Neuronal stem cell (in vitro differentiated cells): ENCODE data around the gene LRRC73.

ENCODE experiments used
- DNase-seq: peaks from one replicate; pipeline ENCODE4 v3.0.0-alpha.2; 2013; ENCODE audit warnings: low spot score
- H2AFZ ChIP-seq: one replicate; pipeline ENCODE4 v1.6.1; 2013; ENCODE audit warnings: mild to moderate bottlenecking, low read length, inconsistent platforms
- H2AK5ac ChIP-seq: 2 replicates; pipeline ENCODE4 v1.6.1; 2013; ENCODE audit warnings: low read depth, mild to moderate bottlenecking, inconsistent platforms, low read length, moderate library complexity, mixed read lengths
- H2BK120ac ChIP-seq: 2 replicates; pipeline ENCODE4 v1.6.1; 2013; ENCODE audit warnings: low read depth, mild to moderate bottlenecking, inconsistent platforms, low read length, moderate library complexity, mixed read lengths
- H2BK12ac ChIP-seq: one replicate; pipeline ENCODE4 v1.6.1; 2013; ENCODE audit warnings: low read length, inconsistent platforms
- H2BK15ac ChIP-seq: 2 replicates; pipeline ENCODE4 v1.6.1; 2013; ENCODE audit warnings: mild to moderate bottlenecking, low read length, inconsistent platforms, mixed read lengths
- H2BK5ac ChIP-seq: one replicate; pipeline ENCODE4 v1.6.1; 2013; ENCODE audit warnings: inconsistent platforms, mild to moderate bottlenecking, low read length, moderate library complexity
- H3K14ac ChIP-seq: one replicate; pipeline ENCODE4 v1.6.1; 2013; ENCODE audit warnings: low read length, inconsistent platforms
- H3K18ac ChIP-seq: 2 replicates; pipeline ENCODE4 v1.6.1; 2013; ENCODE audit warnings: low read length, inconsistent platforms
- H3K23ac ChIP-seq: 2 replicates; pipeline ENCODE4 v1.6.1; 2013; ENCODE audit warnings: low read depth, mild to moderate bottlenecking, mixed read lengths, low read length, inconsistent platforms; ENCODE audit not compliant: poor library complexity
- H3K27ac ChIP-seq: replicated peaks from 3 replicates; pipeline ENCODE4 v1.5.1; 2013; ENCODE audit warnings: low read length, inconsistent platforms
- H3K27me3 ChIP-seq, 3 experiments: 2 replicates each; pipeline ENCODE4 v1.6.1; 2013; ENCODE audit warnings: low read length in 3 of 3, mild to moderate bottlenecking in 2 of 3, inconsistent platforms in 1 of 3, low read depth in 1 of 3, mixed read lengths in 1 of 3, moderate library complexity in 1 of 3; ENCODE audit not compliant: control insufficient read depth in 3 of 3, insufficient read depth in 3 of 3
- H3K36me3 ChIP-seq, 2 donors: replicated peaks in 1 of 2; 2 replicates each; pipeline ENCODE4 v1.6.1; 2013; ENCODE audit warnings: low read length in 2 of 2; ENCODE audit not compliant: control insufficient read depth in 2 of 2, insufficient read depth in 2 of 2
- H3K4ac ChIP-seq: 2 replicates; pipeline ENCODE4 v1.6.1; 2013; ENCODE audit warnings: inconsistent platforms, mild to moderate bottlenecking, low read length, moderate library complexity
- H3K4me1 ChIP-seq, 2 donors: 1 replicate in 1 of 2; 2 replicates in 1 of 2; pipeline ENCODE4 v1.6.1; 2013; ENCODE audit warnings: low read length in 2 of 2, low read depth in 1 of 2; ENCODE audit not compliant: control insufficient read depth in 2 of 2, insufficient read depth in 1 of 2
- H3K4me2 ChIP-seq: one replicate; pipeline ENCODE4 v1.6.1; 2013; ENCODE audit warnings: mild to moderate bottlenecking, low read length, inconsistent platforms; ENCODE audit not compliant: insufficient read depth, poor library complexity, severe bottlenecking
- H3K4me3 ChIP-seq, 2 donors: 2 replicates each; pipeline ENCODE4 v1.5.1; 2013; ENCODE audit warnings: low read length in 2 of 2, mild to moderate bottlenecking in 2 of 2, inconsistent platforms in 1 of 2, moderate library complexity in 1 of 2
- H3K79me1 ChIP-seq: one replicate; pipeline ENCODE4 v1.6.1; 2013; ENCODE audit warnings: low read depth, mild to moderate bottlenecking, inconsistent platforms, low read length, moderate library complexity
- H3K9ac ChIP-seq: one replicate; pipeline ENCODE4 v1.6.1; 2013; ENCODE audit warnings: mild to moderate bottlenecking, low read depth, low read length, inconsistent platforms; ENCODE audit not compliant: poor library complexity
- H3K9me3 ChIP-seq, 2 donors: replicated peaks in 1 of 2; 2 replicates each; pipeline versions ENCODE3 to v1.6.1; 2013; ENCODE audit warnings: low read length in 2 of 2, mild to moderate bottlenecking in 2 of 2, inconsistent platforms in 1 of 2, low read depth in 1 of 2, mixed read lengths in 1 of 2, moderate library complexity in 1 of 2; ENCODE audit not compliant: control insufficient read depth in 2 of 2, insufficient read depth in 1 of 2
- H4K8ac ChIP-seq: one replicate; pipeline ENCODE4 v1.6.1; 2013; ENCODE audit warnings: low read depth, mild to moderate bottlenecking, inconsistent platforms, low read length, moderate library complexity
- H4K91ac ChIP-seq: one replicate; pipeline ENCODE4 v1.6.1; 2013; ENCODE audit warnings: low read length, low read depth, mild to moderate bottlenecking, inconsistent platforms; ENCODE audit not compliant: poor library complexity
- WGBS, 2 donors: extraction: QIAGEN DNeasy Blood & Tissue Kit; methylation state at CpG; one replicate each; pipeline ENCODE4 v1.1.7; 2013; ENCODE audit warnings: missing lambda C conversion rate in 2 of 2, mixed read lengths in 1 of 2; ENCODE audit not compliant: insufficient read length in 2 of 2, insufficient replicate concordance in 1 of 2; ENCODE audit errors: extremely low coverage in 2 of 2; 5-methylcytosine and 5-hydroxymethylcytosine counted together

The LRRC73 gene

GRCh38 chr6:43506667-43507471 is 3.3 kb downstream of the LRRC73 start:
- Histone ChIP-seq H2AFZ (no peak overlapping the region), H3K79me1 (no peaks in the 10 kb centered on the region), H3K23ac (peak overlapping the region; percentile 18), H2AK5ac (no peak overlapping the region), H3K9ac (no peak overlapping the region), H2BK15ac (no peak overlapping the region), H4K91ac (no peak overlapping the region), H3K36me3 (peaks cover 35 to 57% of the 10 kb centered on the region in 2 donors), H3K18ac (no peak overlapping the region), H4K8ac (no peak overlapping the region), H3K4me1 (peaks cover 8 to 12% of the 10 kb centered on the region in 2 donors), H3K27ac (no peak overlapping the region), H3K14ac (no peak overlapping the region), H3K4me3 (no peak overlapping the region), H3K27me3 (peaks cover 7 to 17% (median 9%) of the 10 kb centered on the region in 3 experiments), H3K4ac (no peak overlapping the region), H2BK120ac (no peak overlapping the region), H2BK12ac (no peak overlapping the region), H3K4me2 (no peak overlapping the region), H2BK5ac (no peak overlapping the region), H3K9me3 (peaks cover 0 to 2% of the 10 kb centered on the region in 2 donors)
- DNase-seq = peak; percentile 86
- WGBS, 2 donors = no CpG with 5 or more reads among the region's 14 CpGs

GRCh38 chr6:43506171-43506570 is 4.0 kb downstream of the LRRC73 start:
- H2BK5ac ChIP-seq = no peak overlapping the region
- H2BK12ac ChIP-seq = no peak overlapping the region
- no peaks in the 10 kb centered on the region for H3K79me1 ChIP-seq
- no CpG with 5 or more reads among the region's 3 CpGs for WGBS, 2 donors
- H3K23ac ChIP-seq = no peak overlapping the region
- peaks cover 0 to 2% of the 10 kb centered on the region in 2 donors for H3K9me3 ChIP-seq
- H4K8ac ChIP-seq = no peak overlapping the region
- no peak overlapping the region for H3K4me3 ChIP-seq
- peaks cover 34 to 55% of the 10 kb centered on the region in 2 donors for H3K36me3 ChIP-seq
- H2AK5ac ChIP-seq = no peak overlapping the region
- H3K4me1 ChIP-seq = peaks cover 8 to 12% of the 10 kb centered on the region in 2 donors
- no peak overlapping the region for H3K9ac ChIP-seq
- no peak overlapping the region for H2BK15ac ChIP-seq
- H4K91ac ChIP-seq = no peak overlapping the region
- H2BK120ac ChIP-seq = no peak overlapping the region
- H3K27ac ChIP-seq = no peak overlapping the region
- H3K14ac ChIP-seq = no peak overlapping the region
- no peak for DNase-seq
- no peak overlapping the region for H3K18ac ChIP-seq
- H3K4me2 ChIP-seq = no peak overlapping the region
- H3K4ac ChIP-seq = no peak overlapping the region
- H3K27me3 ChIP-seq = peaks cover 7 to 17% (median 9%) of the 10 kb centered on the region in 3 experiments
- H2AFZ ChIP-seq = no peak overlapping the region

- H2AK5ac ChIP-seq = no peak overlapping the region
- peaks cover 7 to 17% (median 9%) of the 10 kb centered on the region in 3 experiments for H3K27me3 ChIP-seq
- DNase-seq = no peak
- WGBS, 2 donors = no CpG with 5 or more reads among the region's 6 CpGs
- no peak overlapping the region for H3K14ac ChIP-seq
- H2BK5ac ChIP-seq = no peak overlapping the region
- no peak overlapping the region for H4K91ac ChIP-seq
- H3K9me3 ChIP-seq = peaks cover 0 to 2% of the 10 kb centered on the region in 2 donors
- no peak overlapping the region for H2BK12ac ChIP-seq
- no peak overlapping the region for H2BK120ac ChIP-seq
- no peak overlapping the region for H3K27ac ChIP-seq
- peaks cover 8 to 12% of the 10 kb centered on the region in 2 donors for H3K4me1 ChIP-seq
- H2AFZ ChIP-seq = no peak overlapping the region
- peaks cover 31 to 55% of the 10 kb centered on the region in 2 donors for H3K36me3 ChIP-seq
- H3K4me3 ChIP-seq = no peak overlapping the region
- no peak overlapping the region for H3K4ac ChIP-seq
- no peak overlapping the region for H2BK15ac ChIP-seq
- H3K18ac ChIP-seq = no peak overlapping the region
- no peak overlapping the region for H3K4me2 ChIP-seq
- no peaks in the 10 kb centered on the region for H3K79me1 ChIP-seq
- no peak overlapping the region for H3K23ac ChIP-seq
- peak overlapping the region; percentile 16 for H3K9ac ChIP-seq
- H4K8ac ChIP-seq = no peak overlapping the region
These were observed 4.4 kb downstream of the LRRC73 start for GRCh38 chr6:43505718-43506117.

GRCh38 chr6:43504756-43505593 is 5.2 kb downstream of the LRRC73 start:
- H3K9ac ChIP-seq = no peak overlapping the region
- no peak overlapping the region for H3K4ac ChIP-seq
- peaks cover 39 to 60% of the 10 kb centered on the region in 2 donors for H3K36me3 ChIP-seq
- H3K79me1 ChIP-seq = no peaks in the 10 kb centered on the region
- no peak overlapping the region for H3K23ac ChIP-seq
- H3K4me3 ChIP-seq = no peak overlapping the region
- H3K9me3 ChIP-seq = peaks cover 0 to 2% of the 10 kb centered on the region in 2 donors
- no peak overlapping the region for H4K91ac ChIP-seq
- H2BK12ac ChIP-seq = no peak overlapping the region
- no peak overlapping the region for H2BK120ac ChIP-seq
- H2BK15ac ChIP-seq = no peak overlapping the region
- no CpG with 5 or more reads among the region's 26 CpGs for WGBS, 2 donors
- no peak overlapping the region for H2AK5ac ChIP-seq
- no peak overlapping the region for H3K14ac ChIP-seq
- no peak overlapping the region for H3K27ac ChIP-seq
- H3K4me2 ChIP-seq = no peak overlapping the region
- DNase-seq = no peak
- no peak overlapping the region for H3K18ac ChIP-seq
- peaks cover 3 to 8% of the 10 kb centered on the region in 2 donors for H3K4me1 ChIP-seq
- H2BK5ac ChIP-seq = no peak overlapping the region
- no peak overlapping the region for H2AFZ ChIP-seq
- H3K27me3 ChIP-seq = peaks cover 7 to 17% (median 9%) of the 10 kb centered on the region in 3 experiments
- no peak overlapping the region for H4K8ac ChIP-seq
